CD8-positive, alpha-beta memory T cell (primary cell): ENCODE results near the gene KCTD16. TPM values are rescaled to one million over a fixed set of nuclear protein-coding genes. Genes with fewer than 3 reads are reported as not detected.

Experiments used
- CTCF ChIA-PET: fragments of 350-600 bp; sonication (Branson Sonifier 250); formaldehyde crosslinking; loops from one replicate; lab custom pipeline; 2021; ENCODE audit warnings: antibody characterized with exemption; lab: Charles Lee
- POLR2A ChIA-PET: fragments of 350-600 bp; sonication (Branson Sonifier 250); formaldehyde crosslinking; loops from one replicate; lab custom pipeline; 2021; ENCODE audit warnings: antibody characterized with exemption; lab: Charles Lee
- DNase-seq, 5 donors: peaks; one replicate each; pipeline versions ENCODE4 v3.0.0 to v3.0.0-alpha.2; 2020 to 2022; ENCODE audit warnings: mixed read lengths in 1 of 5
- H3K27ac ChIP-seq: one replicate; pipeline ENCODE4 v1.7.0; 2013; ENCODE audit warnings: low read depth, mild to moderate bottlenecking, low read length, moderate library complexity
- H3K27me3 ChIP-seq: 2 replicates; pipeline ENCODE4 v1.7.0; 2013; ENCODE audit warnings: low read length, mild to moderate bottlenecking; ENCODE audit not compliant: insufficient read depth, poor library complexity, severe bottlenecking
- H3K36me3 ChIP-seq: 2 replicates; pipeline ENCODE4 v1.7.0; 2013; ENCODE audit warnings: mild to moderate bottlenecking, low read length, moderate library complexity; ENCODE audit not compliant: insufficient read depth
- H3K4me1 ChIP-seq: 2 replicates; pipeline ENCODE4 v1.7.0; 2013; ENCODE audit warnings: mild to moderate bottlenecking, low read length, moderate library complexity; ENCODE audit not compliant: insufficient read depth
- H3K4me3 ChIP-seq: 2 replicates; pipeline ENCODE4 v1.7.0; 2013; ENCODE audit warnings: mild to moderate bottlenecking, low read length
- H3K9me3 ChIP-seq: 2 replicates; pipeline ENCODE4 v1.7.0; 2013; ENCODE audit warnings: mild to moderate bottlenecking, low read length
- H3K27ac Mint-ChIP-seq, 8 donors: one replicate each; pipeline ENCODE4 v1.8.0; 2020 to 2021; ENCODE audit warnings: mixed read lengths in 8 of 8, mild to moderate bottlenecking in 6 of 8, inconsistent platforms in 3 of 8, moderate library complexity in 3 of 8
- H3K27me3 Mint-ChIP-seq, 2 donors: one replicate each; pipeline ENCODE4 v1.8.0; 2020 to 2021; ENCODE audit warnings: mixed read lengths in 2 of 2, mild to moderate bottlenecking in 1 of 2, moderate library complexity in 1 of 2
- H3K36me3 Mint-ChIP-seq, 3 donors: one replicate each; pipeline ENCODE4 v1.8.0; 2020 to 2021; ENCODE audit warnings: mixed read lengths in 3 of 3, inconsistent platforms in 1 of 3, mild to moderate bottlenecking in 1 of 3
- H3K4me1 Mint-ChIP-seq, 3 donors: one replicate each; pipeline ENCODE4 v1.8.0; 2020 to 2021; ENCODE audit warnings: mixed read lengths in 3 of 3, inconsistent platforms in 1 of 3, mild to moderate bottlenecking in 1 of 3
- H3K4me3 Mint-ChIP-seq, 7 donors: one replicate each; pipeline ENCODE4 v1.8.0; 2020 to 2021; ENCODE audit warnings: mixed read lengths in 7 of 7, mild to moderate bottlenecking in 6 of 7, moderate library complexity in 4 of 7, inconsistent platforms in 2 of 7
- H3K9me3 Mint-ChIP-seq, 5 donors: one replicate each; pipeline ENCODE4 v1.8.0; 2020 to 2022; ENCODE audit warnings: mixed read lengths in 5 of 5, mild to moderate bottlenecking in 3 of 5, moderate library complexity in 2 of 5, inconsistent platforms in 1 of 5
- polyA plus RNA-seq: library from polyadenylated mRNA; unstranded; fragments of 300-500 nt; fragmentation: Illumina TruSeq; gene quantifications from one replicate; pipeline ENCODE4 v1.2.3, GENCODE V29; 2021
- total RNA-seq, 2 experiments: library from RNA; stranded (reverse); gene quantifications; one replicate each; pipeline ENCODE4 v1.2.3, GENCODE V29; 2021

Gene KCTD16
- total and polyA plus RNA-seq, 3 experiments from 2014 or later: 0.01 to 0.09 (median 0.02) TPM

DNA sequence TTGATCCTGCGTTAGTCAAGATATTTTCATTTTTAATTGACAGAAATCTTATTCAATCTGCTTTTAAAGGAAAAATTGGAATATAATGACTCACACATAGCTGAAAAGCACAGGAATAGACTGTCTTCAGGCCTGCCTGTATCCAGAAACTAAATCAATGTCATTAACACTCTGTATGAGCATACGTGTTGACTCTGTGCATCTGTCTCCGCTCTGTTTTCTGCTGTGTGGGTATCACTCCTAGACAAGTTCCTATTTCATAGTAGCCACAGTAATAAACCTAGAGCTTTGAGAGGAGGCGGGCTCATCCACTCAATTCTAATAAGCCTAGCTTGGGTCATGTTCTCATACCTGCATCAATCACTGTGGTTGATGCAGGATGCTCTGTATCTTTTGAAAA lies 267.6 kb downstream of the KCTD16 start:
- Mint-ChIP-seq H3K9me3 (peaks cover 6 to 23% (median 14%) of the 10 kb centered on the region in 5 donors), H3K4me1 (no peaks in the 10 kb centered on the region), H3K27ac (no peak overlapping the region), H3K36me3 (no peaks in the 10 kb centered on the region), H3K27me3 (no peaks in the 10 kb centered on the region), H3K4me3 (no peak overlapping the region)
- no peaks in the 10 kb centered on the region for H3K27me3 ChIP-seq
- H3K27ac ChIP-seq: no peak overlapping the region
- no peaks in the 10 kb centered on the region for H3K9me3 ChIP-seq
- DNase-seq: no peak
- no peaks in the 10 kb centered on the region for H3K36me3 ChIP-seq
- CTCF ChIA-PET: no interaction called here
- H3K4me1 ChIP-seq: no peaks in the 10 kb centered on the region
- no peak overlapping the region for H3K4me3 ChIP-seq
- POLR2A ChIA-PET: no interaction called here

DNA sequence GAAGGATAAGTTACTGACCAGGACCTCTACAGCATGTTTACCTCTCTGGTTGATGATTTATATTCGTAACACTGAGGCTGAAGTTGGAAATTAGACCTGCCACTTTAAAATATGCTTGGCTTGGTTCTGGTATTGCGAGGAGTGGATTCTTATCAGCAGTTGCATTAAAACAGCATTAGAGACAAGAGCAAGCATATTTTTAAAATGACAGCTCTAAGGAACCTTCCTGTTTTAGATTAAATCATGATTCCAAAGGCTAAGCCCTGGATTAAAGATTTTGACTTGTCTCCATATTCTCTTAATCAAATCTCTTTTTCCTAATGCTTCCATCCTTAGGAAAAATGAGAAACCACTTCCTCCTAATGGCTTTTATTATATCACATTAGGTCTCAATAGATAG lies 277.8 kb downstream of the KCTD16 start:
- Histone ChIP-seq H3K4me1 (no peaks in the 10 kb centered on the region), H3K27ac (no peak overlapping the region), H3K4me3 (no peak overlapping the region), H3K27me3 (no peaks in the 10 kb centered on the region), H3K9me3 (no peaks in the 10 kb centered on the region), H3K36me3 (no peaks in the 10 kb centered on the region)
- H3K4me3 Mint-ChIP-seq: no peak overlapping the region
- peaks cover 0 to 2% of the 10 kb centered on the region in 2 donors for H3K27me3 Mint-ChIP-seq
- peaks cover 0 to 2% (median 0%) of the 10 kb centered on the region in 3 donors for H3K36me3 Mint-ChIP-seq
- H3K4me1 Mint-ChIP-seq: no peaks in the 10 kb centered on the region
- H3K9me3 Mint-ChIP-seq: peaks cover 2 to 21% (median 5%) of the 10 kb centered on the region in 5 donors
- CTCF ChIA-PET: no interaction called here
- no peak overlapping the region for H3K27ac Mint-ChIP-seq
- POLR2A ChIA-PET: no interaction called here
- DNase-seq: no peak

DNA sequence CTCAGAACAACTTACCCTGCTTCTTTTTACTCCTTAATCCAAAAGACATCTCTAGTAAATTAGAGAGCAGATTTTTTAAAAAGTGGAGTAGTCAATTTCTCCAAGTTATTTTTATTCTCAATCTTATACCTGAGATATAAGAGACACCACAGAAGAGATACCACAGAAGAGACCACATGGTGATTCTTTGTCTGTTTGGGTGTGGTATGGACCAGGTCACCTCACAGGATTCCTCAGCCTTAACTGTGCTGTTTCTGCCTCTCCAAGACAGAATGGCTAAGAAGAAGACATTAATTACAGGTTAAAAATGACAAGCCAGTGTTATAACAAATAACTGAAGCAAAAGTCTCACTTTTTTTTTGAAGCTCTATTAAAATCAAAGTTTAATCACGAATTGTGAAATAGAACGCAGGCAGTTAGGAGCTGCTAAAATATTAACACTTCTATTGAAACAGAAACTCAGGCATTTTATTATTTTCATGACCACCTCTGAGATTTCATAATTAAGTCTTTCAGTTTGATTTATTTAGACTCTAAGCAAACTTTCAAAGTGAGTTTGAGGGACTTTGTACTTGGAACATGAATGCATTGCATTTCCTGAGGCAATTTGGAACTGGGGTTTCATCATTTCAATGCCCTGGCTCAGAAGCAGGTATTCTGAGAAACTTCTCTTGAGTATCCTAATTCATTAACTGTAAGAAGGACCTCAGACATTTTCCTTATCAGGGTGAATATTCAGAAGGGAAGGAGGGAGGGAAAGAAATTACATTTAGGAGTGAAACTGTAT lies 280.7 kb downstream of the KCTD16 start:
- no peak overlapping the region for H3K27ac ChIP-seq
- DNase-seq: no peak
- no peak overlapping the region for H3K4me3 Mint-ChIP-seq
- peaks cover 0 to 15% (median 3%) of the 10 kb centered on the region in 5 donors for H3K9me3 Mint-ChIP-seq
- H3K27me3 Mint-ChIP-seq: peaks cover 0 to 4% of the 10 kb centered on the region in 2 donors
- no peak overlapping the region for H3K27ac Mint-ChIP-seq
- no peaks in the 10 kb centered on the region for H3K9me3 ChIP-seq
- no peaks in the 10 kb centered on the region for H3K36me3 Mint-ChIP-seq
- no peaks in the 10 kb centered on the region for H3K4me1 ChIP-seq
- no peaks in the 10 kb centered on the region for H3K4me1 Mint-ChIP-seq
- H3K27me3 ChIP-seq: no peaks in the 10 kb centered on the region
- ChIA-PET CTCF (no interaction called here), POLR2A (no interaction called here)
- H3K36me3 ChIP-seq: no peaks in the 10 kb centered on the region
- H3K4me3 ChIP-seq: no peak overlapping the region

DNA sequence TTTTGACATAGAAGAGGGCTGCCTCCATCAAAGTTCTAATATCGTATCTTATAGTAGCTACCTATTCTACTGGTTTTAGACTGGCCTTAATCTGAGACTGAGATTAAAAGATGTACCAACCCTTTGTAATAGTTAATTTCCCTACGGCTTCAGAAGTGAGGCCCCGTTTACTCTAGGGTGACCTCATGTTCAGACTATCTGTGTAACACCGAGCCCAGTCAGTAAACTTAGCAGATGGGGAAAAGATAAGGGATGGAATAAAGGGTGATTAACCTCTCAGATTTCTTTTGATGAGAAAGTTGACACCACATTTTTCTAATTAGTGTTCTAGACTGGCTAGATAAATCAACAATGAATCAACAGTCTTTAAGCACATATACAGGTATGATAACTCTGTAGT lies 283.1 kb downstream of the KCTD16 start:
- Histone ChIP-seq H3K4me1 (no peaks in the 10 kb centered on the region), H3K27ac (no peak overlapping the region), H3K36me3 (no peaks in the 10 kb centered on the region), H3K4me3 (no peak overlapping the region), H3K9me3 (no peaks in the 10 kb centered on the region), H3K27me3 (no peaks in the 10 kb centered on the region)
- CTCF ChIA-PET: no interaction called here
- Mint-ChIP-seq H3K27me3 (peaks cover 0 to 4% of the 10 kb centered on the region in 2 donors), H3K27ac (no peak overlapping the region), H3K4me3 (no peak overlapping the region), H3K4me1 (no peaks in the 10 kb centered on the region), H3K36me3 (no peaks in the 10 kb centered on the region), H3K9me3 (peaks cover 0 to 15% (median 0%) of the 10 kb centered on the region in 5 donors)
- POLR2A ChIA-PET: no interaction called here
- no peak for DNase-seq

DNA sequence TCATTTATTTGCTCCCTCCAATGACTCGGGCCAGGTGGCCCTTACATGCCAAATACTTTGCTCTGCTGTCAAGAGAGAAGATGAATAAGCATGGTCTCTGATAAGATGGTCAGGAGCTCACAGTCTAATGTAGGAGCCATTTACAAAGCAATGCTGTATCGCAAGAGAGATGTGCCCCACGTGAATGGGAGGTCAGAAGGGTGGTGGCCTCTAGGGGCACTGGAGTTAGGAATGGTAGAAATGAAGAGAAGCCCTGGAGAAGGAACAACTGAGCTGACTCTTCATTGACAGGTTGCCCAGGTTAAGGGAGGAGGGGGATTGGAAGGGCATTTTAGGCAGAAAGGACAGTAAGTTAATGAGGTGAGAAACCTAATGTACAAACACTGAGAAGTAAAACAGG lies 286.5 kb downstream of the KCTD16 start:
- Histone ChIP-seq H3K27me3 (no peaks in the 10 kb centered on the region), H3K9me3 (no peaks in the 10 kb centered on the region), H3K27ac (no peak overlapping the region), H3K4me1 (no peaks in the 10 kb centered on the region), H3K36me3 (no peaks in the 10 kb centered on the region), H3K4me3 (no peak overlapping the region)
- Mint-ChIP-seq H3K36me3 (no peaks in the 10 kb centered on the region), H3K27me3 (peaks cover 0 to 4% of the 10 kb centered on the region in 2 donors), H3K4me3 (no peak overlapping the region), H3K9me3 (peaks cover 0 to 8% (median 0%) of the 10 kb centered on the region in 5 donors), H3K27ac (no peak overlapping the region), H3K4me1 (no peaks in the 10 kb centered on the region)
- DNase-seq: no peak
- CTCF ChIA-PET: no interaction called here
- POLR2A ChIA-PET: no interaction called here

DNA sequence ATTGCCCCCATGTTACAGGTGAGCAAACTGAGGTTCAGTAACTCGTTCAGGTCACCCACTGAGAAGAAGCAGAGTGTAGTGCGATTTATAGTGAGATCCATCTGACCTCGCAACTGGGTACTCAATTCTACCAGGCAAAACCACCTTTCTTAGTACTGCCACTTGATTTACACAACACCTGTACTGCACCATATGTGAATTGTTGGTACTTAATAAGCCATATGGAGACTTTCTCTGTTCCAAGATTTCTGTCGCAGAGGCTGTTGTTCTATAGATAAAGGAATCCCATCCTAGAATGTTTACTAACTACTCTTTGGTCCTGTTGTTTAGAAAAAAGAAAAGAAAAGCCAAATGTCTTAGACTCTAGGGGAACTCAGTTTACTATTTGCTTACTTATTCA lies 287.5 kb downstream of the KCTD16 start:
- Mint-ChIP-seq H3K4me1 (no peaks in the 10 kb centered on the region), H3K27me3 (peaks cover 0 to 2% of the 10 kb centered on the region in 2 donors), H3K36me3 (no peaks in the 10 kb centered on the region), H3K4me3 (no peak overlapping the region), H3K27ac (no peak overlapping the region), H3K9me3 (peaks cover 0 to 7% (median 0%) of the 10 kb centered on the region in 5 donors)
- Histone ChIP-seq H3K4me3 (no peak overlapping the region), H3K27ac (no peak overlapping the region), H3K27me3 (no peaks in the 10 kb centered on the region), H3K9me3 (no peaks in the 10 kb centered on the region), H3K36me3 (no peaks in the 10 kb centered on the region), H3K4me1 (no peaks in the 10 kb centered on the region)
- ChIA-PET CTCF (no interaction called here), POLR2A (no interaction called here)
- DNase-seq: no peak

DNA sequence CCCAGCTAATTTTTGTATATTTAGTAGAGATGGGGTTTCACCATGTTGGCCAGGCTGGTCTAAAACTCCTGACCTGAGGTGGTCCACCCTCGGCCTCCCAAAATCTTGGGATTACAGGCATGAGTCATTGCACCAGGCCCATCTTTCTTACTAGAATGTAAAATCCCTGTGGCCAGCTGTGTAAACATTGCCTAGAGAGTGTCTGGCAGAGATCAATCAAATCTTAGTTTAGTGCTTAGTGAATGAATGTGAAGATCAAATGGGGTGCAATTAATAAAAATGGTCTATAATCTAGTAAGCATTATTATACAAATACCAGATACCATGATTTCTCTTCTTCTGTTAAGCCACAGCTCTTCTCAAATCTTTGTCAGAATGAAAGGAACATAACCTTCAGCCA lies 289.9 kb downstream of the KCTD16 start:
- no peak overlapping the region for H3K27ac Mint-ChIP-seq
- ChIA-PET POLR2A (no interaction called here), CTCF (no interaction called here)
- Histone ChIP-seq H3K27me3 (no peaks in the 10 kb centered on the region), H3K9me3 (no peaks in the 10 kb centered on the region), H3K4me1 (no peaks in the 10 kb centered on the region), H3K4me3 (no peak overlapping the region), H3K36me3 (no peaks in the 10 kb centered on the region), H3K27ac (no peak overlapping the region)
- H3K27me3 Mint-ChIP-seq: no peaks in the 10 kb centered on the region
- H3K36me3 Mint-ChIP-seq: no peaks in the 10 kb centered on the region
- no peak for DNase-seq
- no peaks in the 10 kb centered on the region for H3K4me1 Mint-ChIP-seq
- peaks cover 0 to 6% (median 0%) of the 10 kb centered on the region in 5 donors for H3K9me3 Mint-ChIP-seq
- no peak overlapping the region for H3K4me3 Mint-ChIP-seq

DNA sequence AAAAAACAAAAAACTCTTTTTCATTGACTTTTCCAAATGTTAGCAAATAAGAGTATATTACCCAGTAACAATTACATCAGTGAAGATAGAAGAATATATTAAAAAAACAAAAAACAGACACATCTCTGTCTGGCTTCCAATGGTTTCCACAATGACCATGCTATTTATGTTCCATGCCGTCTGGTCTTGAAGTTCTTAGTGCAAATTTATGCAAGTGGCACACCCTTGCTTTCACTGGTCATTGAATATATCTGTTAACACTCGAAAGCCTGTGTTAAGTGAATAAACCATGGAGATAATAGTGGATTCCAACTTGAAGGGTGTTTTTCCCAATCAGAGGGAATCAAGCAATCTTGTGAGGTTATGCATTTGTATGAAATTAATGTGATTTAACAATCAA lies 291.9 kb downstream of the KCTD16 start:
- ChIA-PET POLR2A (no interaction called here), CTCF (no interaction called here)
- H3K4me1 Mint-ChIP-seq: no peaks in the 10 kb centered on the region
- H3K36me3 Mint-ChIP-seq: no peaks in the 10 kb centered on the region
- no peak for DNase-seq
- H3K4me3 Mint-ChIP-seq: no peak overlapping the region
- Histone ChIP-seq H3K4me3 (no peak overlapping the region), H3K27ac (no peak overlapping the region), H3K4me1 (no peaks in the 10 kb centered on the region), H3K9me3 (no peaks in the 10 kb centered on the region), H3K36me3 (no peaks in the 10 kb centered on the region), H3K27me3 (no peaks in the 10 kb centered on the region)
- peaks cover 0 to 2% (median 0%) of the 10 kb centered on the region in 5 donors for H3K9me3 Mint-ChIP-seq
- H3K27me3 Mint-ChIP-seq: no peaks in the 10 kb centered on the region
- H3K27ac Mint-ChIP-seq: no peak overlapping the region
